Measurements from ENCODE around the gene SLC4A3.

Gene SLC4A3

GRCh38 chr2:219612577-219613286 is 14.7 kb upstream of the SLC4A3 start:
- no peak overlapping the region for H3K4me3 ChIP-seq (replicated peaks in 1 of 2; ENCODE audit: low read depth in 2 of 2, low read length in 2 of 2)
- TF ChIP-seq CTCF (IDR thresholded peaks at IDR 0.05; ENCODE audit: low read depth, low read length), result no peak
- DNase-seq (ENCODE audit: low read depth in 2 of 2), result no peak

GRCh38 chr2:219613461-219614070 is 13.9 kb upstream of the SLC4A3 start:
- DNase-seq (ENCODE audit: low read depth in 2 of 2), result no peak
- no peak for TF ChIP-seq CTCF (IDR thresholded peaks at IDR 0.05; ENCODE audit: low read depth, low read length)
- no peak overlapping the region for H3K4me3 ChIP-seq (replicated peaks in 1 of 2; ENCODE audit: low read depth in 2 of 2, low read length in 2 of 2)

- no peak for TF ChIP-seq CTCF (IDR thresholded peaks at IDR 0.05; ENCODE audit: low read depth, low read length)
- DNase-seq (ENCODE audit: low read depth in 2 of 2), result no peak
- no peak overlapping the region for H3K4me3 ChIP-seq (replicated peaks in 1 of 2; ENCODE audit: low read depth in 2 of 2, low read length in 2 of 2)
These were observed 13.2 kb upstream of the SLC4A3 start for GRCh38 chr2:219614076-219614860.

GRCh38 chr2:219615036-219615435 is 12.4 kb upstream of the SLC4A3 start:
- TF ChIP-seq CTCF (IDR thresholded peaks at IDR 0.05; ENCODE audit: low read depth, low read length), result no peak
- DNase-seq (ENCODE audit: low read depth in 2 of 2), result no peak
- H3K4me3 ChIP-seq (replicated peaks in 1 of 2; ENCODE audit: low read depth in 2 of 2, low read length in 2 of 2), result no peak overlapping the region

- TF ChIP-seq CTCF (IDR thresholded peaks at IDR 0.05; ENCODE audit: low read depth, low read length), result no peak
- no peak overlapping the region for H3K4me3 ChIP-seq (replicated peaks in 1 of 2; ENCODE audit: low read depth in 2 of 2, low read length in 2 of 2)
- DNase-seq (ENCODE audit: low read depth in 2 of 2), result no peak
These were observed 11.5 kb upstream of the SLC4A3 start for GRCh38 chr2:219615894-219616293.

GRCh38 chr2:219616550-219616949 is 10.9 kb upstream of the SLC4A3 start:
- TF ChIP-seq CTCF (IDR thresholded peaks at IDR 0.05; ENCODE audit: low read depth, low read length), result no peak
- no peak overlapping the region for H3K4me3 ChIP-seq (replicated peaks in 1 of 2; ENCODE audit: low read depth in 2 of 2, low read length in 2 of 2)
- DNase-seq (ENCODE audit: low read depth in 2 of 2), result no peak

Data from cardiac fibroblast (primary cell).